B cell (primary cell): ENCODE results near the gene ATP9B.

ENCODE experiments used
- CTCF ChIP-seq: fragments of 200-600 bp; IDR thresholded peaks from one replicate; pipeline ENCODE4 v1.8.0; 2022; ENCODE audit warnings: antibody characterized with exemption, mild to moderate bottlenecking
- EZH2 ChIP-seq: IDR thresholded peaks from 2 replicates; pipeline ENCODE4 v1.6.1; 2012; ENCODE audit warnings: borderline replicate concordance, low read depth, mild to moderate bottlenecking, moderate library complexity, low read length; ENCODE audit not compliant: insufficient read depth, poor library complexity, severe bottlenecking

GRCh38 chr18:79397830-79398761 lies 328.9 kb downstream of the ATP9B start:
- TF ChIP-seq CTCF (no peak), EZH2 (no peak)
